Kidney (tissue), 14 donors: Measurements from ENCODE around the gene CLMN. TPM values are rescaled to one million over a fixed set of nuclear protein-coding genes. Genes with fewer than 3 reads are reported as not detected.
A peak's percentile ranks its signal among the peaks of the same experiment; 100 is the strongest.

Experiments used
- DNase-seq, 5 donors: peaks; one replicate each; pipeline ENCODE4 v3.0.0-alpha.2; 2013 to 2020
- FAIRE-seq: peaks from 2 replicates; lab custom pipeline; 2012; peaks lifted over from hg19 to GRCh38; lab: Jason Lieb, UNC
- H3K27ac ChIP-seq, 2 donors: one replicate each; pipeline ENCODE4 v1.7.0; 2013; ENCODE audit warnings: low read depth in 2 of 2, low read length in 2 of 2, inconsistent platforms in 1 of 2
- H3K27me3 ChIP-seq: one replicate; pipeline ENCODE4 v1.7.1; 2013; ENCODE audit warnings: low read length, inconsistent platforms; ENCODE audit not compliant: control insufficient read depth, insufficient read depth
- H3K36me3 ChIP-seq, 3 donors: one replicate each; pipeline versions ENCODE4 v1.7.0 to v1.7.1; 2013; ENCODE audit warnings: low read length in 3 of 3, control low read depth in 1 of 3, inconsistent platforms in 1 of 3; ENCODE audit not compliant: insufficient read depth in 3 of 3, control insufficient read depth in 2 of 3
- H3K4me1 ChIP-seq, 3 donors: one replicate each; pipeline versions ENCODE4 v1.7.0 to v1.7.1; 2013; ENCODE audit warnings: low read length in 3 of 3, inconsistent platforms in 1 of 3, low read depth in 1 of 3; ENCODE audit not compliant: control insufficient read depth in 2 of 3, insufficient read depth in 2 of 3
- H3K4me3 ChIP-seq, 3 donors: one replicate each; pipeline versions ENCODE4 v1.7.0 to v1.8.1; 2013; ENCODE audit warnings: low read length in 3 of 3, control low read depth in 1 of 3, inconsistent platforms in 1 of 3
- H3K9ac ChIP-seq, 3 donors: one replicate each; pipeline versions ENCODE4 v1.7.0 to v1.7.1; 2013; ENCODE audit warnings: low read length in 3 of 3, control low read depth in 1 of 3, inconsistent platforms in 1 of 3
- H3K9me3 ChIP-seq, 3 donors: one replicate each; pipeline versions ENCODE4 v1.7.0 to v1.7.1; 2013; ENCODE audit warnings: low read length in 3 of 3, control low read depth in 1 of 3, inconsistent platforms in 1 of 3; ENCODE audit not compliant: control insufficient read depth in 2 of 3, insufficient read depth in 1 of 3
- CTCF ChIP-seq: IDR thresholded peaks from 3 replicates; pipeline ENCODE4 v1.5.1; 2012; ENCODE audit warnings: mild to moderate bottlenecking, moderate library complexity, borderline replicate concordance; ENCODE audit not compliant: insufficient read depth; ENCODE audit errors: extremely low read depth
- intact Hi-C: fragments of 100-400 bp; cut with DNase I; formaldehyde crosslinking; loops from one replicate; pipeline ENCODE4 v1.11.1; 2022
- polyA plus RNA-seq: library from polyadenylated mRNA; stranded (reverse); fragments of 350-450 nt; fragmentation: Illumina TruSeq; extraction: RNeasy Lipid Tissue Mini Kit (QIAGEN cat#74804); gene quantifications from one replicate; pipeline ENCODE4 v1.2.3, GENCODE V29; 2014; ENCODE audit warnings: low read depth, low replicate concordance; ENCODE audit not compliant: insufficient read depth
- total RNA-seq: library from RNA; stranded (reverse); fragmentation: NEBNext Ultra II Directional; extraction: Animal tissue kit (Norgen Biotek cat#: 25700); gene quantifications from one replicate; pipeline ENCODE4 v1.2.1, GENCODE V29; 2021
- donor health status: control.
- donor health status: control.
- donor health status: control.
- donor health status: control.
- donor health status: control.
- donor health status: DM: yes; HTN: yes; CAD: no.
- donor health status: Normal renal cell carcinoma (clear cell type).

CLMN gene
- total and polyA plus RNA-seq, 2 donors from 2014 or later, result 33.1 to 151 TPM

GRCh38 chr14:95334044-95334443, 14.3 kb upstream of the CLMN start:
- Histone ChIP-seq H3K27me3 (no peaks in the 10 kb centered on the region), H3K4me1 (no peaks in the 10 kb centered on the region), H3K4me3 (no peak overlapping the region), H3K27ac (no peak overlapping the region), H3K9ac (no peak overlapping the region), H3K9me3 (no peaks in the 10 kb centered on the region), H3K36me3 (no peaks in the 10 kb centered on the region)
- peak in 1 of 5 donors; percentile 16 for DNase-seq
- TF ChIP-seq CTCF, result no peak
- no peak for FAIRE-seq
- intact Hi-C loops, result no loop called here

GRCh38 chr14:95332641-95333040, 12.9 kb upstream of the CLMN start:
- DNase-seq (peak in 1 of 5 donors; percentile 9), FAIRE-seq (no peak)
- H3K36me3 ChIP-seq, result no peaks in the 10 kb centered on the region
- no peaks in the 10 kb centered on the region for H3K9me3 ChIP-seq
- H3K9ac ChIP-seq, result no peak overlapping the region
- no peak overlapping the region for H3K27ac ChIP-seq
- no peaks in the 10 kb centered on the region for H3K4me1 ChIP-seq
- no peak for TF ChIP-seq CTCF
- no peak overlapping the region for H3K4me3 ChIP-seq
- intact Hi-C loops, result no loop called here
- no peaks in the 10 kb centered on the region for H3K27me3 ChIP-seq

GRCh38 chr14:95331708-95332408, 12.2 kb upstream of the CLMN start:
- Histone ChIP-seq H3K4me1 (no peaks in the 10 kb centered on the region), H3K27me3 (no peaks in the 10 kb centered on the region), H3K9me3 (no peaks in the 10 kb centered on the region), H3K9ac (no peak overlapping the region), H3K27ac (no peak overlapping the region), H3K36me3 (no peaks in the 10 kb centered on the region), H3K4me3 (no peak overlapping the region)
- intact Hi-C loops, result no loop called here
- no peak for TF ChIP-seq CTCF
- FAIRE-seq (no peak), DNase-seq (peak in 1 of 5 donors; percentile 20)
